GM12872 (cell line): ENCODE measurements around the gene ERBIN.

ENCODE experiments used
- CTCF ChIP-seq: IDR thresholded peaks from 3 replicates; pipeline ENCODE4 v1.5.1; 2011; ENCODE audit warnings: low read depth, mild to moderate bottlenecking, low read length, moderate library complexity; ENCODE audit not compliant: insufficient read depth

Gene ERBIN

GRCh38 chr5:65926276-65926783 is at the start of gene ERBIN:
Gene ERBIN, plus strand, starts transcription at chr5:65926575. Its CDS starts 66,144 bp downstream, at chr5:65992719.
- no peak for TF ChIP-seq CTCF

GRCh38 chr5:65876970-65877369 is 49.4 kb upstream of the ERBIN start:
- TF ChIP-seq CTCF: no peak

- no peak for TF ChIP-seq CTCF
These were observed 45.8 kb upstream of the ERBIN start for GRCh38 chr5:65880496-65881072.

GRCh38 chr5:65882278-65882677 is 44.1 kb upstream of the ERBIN start:
- no peak for TF ChIP-seq CTCF

GRCh38 chr5:65883461-65883860 is 42.9 kb upstream of the ERBIN start:
- TF ChIP-seq CTCF: no peak

GRCh38 chr5:65886387-65886786 is 40.0 kb upstream of the ERBIN start:
- TF ChIP-seq CTCF: no peak

GRCh38 chr5:65892801-65893200 is 33.6 kb upstream of the ERBIN start:
- TF ChIP-seq CTCF: no peak
